Glomerular visceral epithelial cell (primary cell): ENCODE data around the gene NEK6.
"Not testable (repeated sequence)": the region's sequence is repeated elsewhere in the genome, so short reads cannot be mapped to it uniquely, and the experiment has no call there.

Experiments used
- DNase-seq: peaks from one replicate; pipeline ENCODE4 v3.0.0-alpha.2; 2016; ENCODE audit errors: extremely low spot score

NEK6 gene

DNA sequence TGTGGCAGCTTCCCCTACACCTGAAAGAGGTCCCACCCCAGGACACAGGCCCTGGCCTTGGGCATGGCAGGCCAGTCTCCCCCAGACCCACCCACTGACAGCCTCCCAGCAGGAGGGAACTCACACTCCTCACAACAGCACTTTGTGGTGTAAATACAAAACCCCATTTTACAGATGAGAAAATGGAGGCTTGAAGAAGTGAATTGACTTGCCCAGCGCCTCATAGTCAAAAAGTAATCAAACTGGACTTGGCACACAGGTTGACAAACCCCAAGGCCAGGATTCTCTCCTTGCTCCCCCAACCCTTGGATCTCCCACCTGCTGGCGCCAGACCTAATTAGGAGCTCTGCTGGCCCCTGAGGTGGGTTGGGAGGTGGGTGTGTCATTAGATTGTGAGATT is 29.2 kb upstream of the NEK6 start:
- no peak for DNase-seq

DNA sequence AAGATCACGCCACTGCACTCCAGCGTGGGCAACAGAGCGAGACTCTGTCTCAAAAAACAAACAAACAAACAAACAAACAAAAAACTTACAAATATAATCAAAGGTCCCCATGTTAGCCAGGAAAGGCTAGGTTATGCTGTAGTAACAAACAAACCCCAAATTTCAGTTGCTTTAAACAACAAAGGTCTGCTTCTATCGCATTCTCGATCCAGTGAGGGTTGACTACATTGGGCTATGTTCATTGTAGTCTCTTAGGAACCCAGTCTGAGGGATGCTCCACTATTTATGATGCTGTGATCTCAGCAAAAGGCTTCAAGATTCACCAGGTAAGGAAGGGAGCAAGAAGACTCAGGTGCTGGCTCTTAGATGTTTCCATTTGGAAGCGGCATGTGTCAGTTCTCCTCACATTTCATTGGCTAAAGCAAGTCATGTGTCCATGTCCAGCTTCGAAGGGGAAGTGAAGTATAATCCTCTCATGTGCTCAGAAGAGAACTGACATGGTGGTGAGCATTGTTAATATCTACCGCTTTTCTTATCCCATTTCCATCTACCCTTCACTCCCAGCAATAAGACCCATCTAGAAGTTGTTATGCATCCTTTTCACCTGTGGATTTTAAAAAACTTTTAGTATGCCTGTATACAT is 26.5 kb upstream of the NEK6 start:
- no peak for DNase-seq

DNA sequence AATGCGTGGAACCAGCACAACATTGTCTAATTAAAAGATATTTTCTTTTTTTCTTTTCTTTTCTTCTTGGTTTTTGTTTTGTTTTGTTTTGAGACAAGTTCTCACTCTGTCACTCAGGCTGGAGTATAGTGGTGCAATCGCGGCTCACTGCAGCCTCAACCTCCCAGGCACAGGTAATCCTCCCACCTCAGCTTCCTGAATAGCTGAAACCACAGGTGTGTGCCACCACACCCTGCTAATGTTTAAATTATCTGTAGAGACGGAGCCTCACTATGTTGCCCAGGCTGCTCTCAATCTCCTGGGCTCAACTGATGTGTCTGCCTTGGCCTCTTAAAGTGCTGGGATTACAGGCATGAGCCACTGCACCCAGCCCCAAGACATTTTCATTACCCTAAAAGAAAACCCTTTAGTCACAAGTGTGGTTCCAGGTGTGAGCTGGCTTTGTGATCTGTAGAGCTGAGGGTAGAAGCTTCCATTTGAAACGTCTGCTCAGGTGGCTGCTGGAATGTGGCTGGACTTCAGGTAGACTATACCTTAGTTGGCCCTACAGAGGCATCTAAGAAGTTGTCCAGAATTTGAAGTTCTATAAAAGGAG is 19.1 kb upstream of the NEK6 start:
- DNase-seq, result no peak

DNA sequence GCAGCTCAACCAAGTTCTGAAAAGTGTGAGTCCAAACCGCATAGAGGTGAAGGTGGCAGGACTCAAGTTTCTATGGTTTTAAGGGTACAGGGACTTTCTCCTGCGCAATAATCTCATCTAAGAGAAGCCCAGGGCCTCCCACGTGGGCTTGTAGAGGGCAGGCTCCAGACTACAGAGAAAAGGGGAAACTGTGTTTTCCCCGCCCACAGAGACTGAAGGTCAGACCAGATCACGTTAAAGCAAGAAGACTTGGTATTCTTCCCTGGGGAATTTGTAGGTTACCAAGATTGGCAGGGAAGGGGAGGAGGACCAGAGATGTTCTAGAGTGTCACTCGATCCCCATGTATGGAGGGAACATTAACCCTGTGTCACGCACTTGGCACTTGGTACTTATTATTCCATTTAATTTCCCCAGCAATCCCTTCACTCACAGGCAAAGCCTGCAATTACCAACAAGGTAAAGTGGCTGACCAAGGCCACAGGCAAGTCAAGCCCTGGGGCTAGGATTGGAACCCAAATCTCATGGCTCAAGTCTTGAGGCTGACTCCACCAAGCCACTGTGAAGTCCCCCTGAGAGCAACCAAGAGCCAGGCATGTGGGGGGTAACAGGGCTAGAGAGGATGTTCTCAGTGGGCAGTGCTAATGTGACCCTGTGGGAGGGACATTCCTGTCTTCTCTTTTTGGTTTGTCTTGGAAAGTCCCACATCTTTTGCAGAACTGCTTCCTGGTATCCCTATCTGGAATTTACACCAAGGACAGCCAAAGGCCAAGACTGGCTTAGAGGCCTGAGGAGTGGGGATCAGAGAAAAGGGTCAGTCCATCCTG is 18.3 kb upstream of the NEK6 start:
- DNase-seq, result no peak

DNA sequence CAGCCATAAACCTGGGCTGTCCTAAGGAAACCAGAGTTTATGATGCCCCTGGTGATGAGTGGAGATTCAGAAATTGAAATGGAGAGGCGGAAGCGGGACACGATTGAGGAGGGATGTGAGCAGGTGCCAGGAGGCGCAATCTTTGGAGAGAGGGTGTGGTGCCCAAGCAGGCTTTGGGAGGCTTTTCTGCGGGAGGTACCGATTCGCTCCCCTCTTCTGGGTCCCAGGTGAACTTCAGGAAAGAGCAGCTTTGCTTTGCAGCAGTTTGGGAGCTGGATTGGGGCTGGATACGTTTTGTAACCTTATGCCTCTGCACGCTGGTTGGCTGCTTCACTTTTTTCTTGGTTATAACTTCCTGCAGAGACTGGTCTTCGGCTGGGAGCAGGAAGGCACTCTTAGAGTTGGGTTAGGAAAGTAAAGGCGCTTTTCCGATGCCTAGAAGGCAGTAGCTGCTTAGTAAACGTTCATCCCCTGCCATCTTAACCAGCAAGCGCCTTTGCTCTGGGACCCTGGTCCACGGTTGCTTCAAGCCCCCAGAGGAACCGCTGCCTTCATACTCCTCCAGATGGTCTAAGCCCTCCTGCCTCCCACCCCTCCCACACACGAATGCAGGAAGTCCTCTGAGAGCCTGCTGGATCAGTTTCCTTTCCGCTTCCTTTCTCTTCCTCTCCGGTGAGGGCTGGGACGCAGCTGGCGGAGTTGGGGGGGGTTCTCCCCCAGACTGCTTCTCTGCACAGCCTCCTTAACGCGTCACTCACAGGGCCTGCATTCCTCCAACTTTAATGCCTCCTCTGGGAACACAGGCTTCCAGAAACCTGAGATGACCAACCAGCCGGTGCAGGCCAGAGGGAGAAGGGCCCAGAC is 15.2 kb upstream of the NEK6 start:
- no peak for DNase-seq

DNA sequence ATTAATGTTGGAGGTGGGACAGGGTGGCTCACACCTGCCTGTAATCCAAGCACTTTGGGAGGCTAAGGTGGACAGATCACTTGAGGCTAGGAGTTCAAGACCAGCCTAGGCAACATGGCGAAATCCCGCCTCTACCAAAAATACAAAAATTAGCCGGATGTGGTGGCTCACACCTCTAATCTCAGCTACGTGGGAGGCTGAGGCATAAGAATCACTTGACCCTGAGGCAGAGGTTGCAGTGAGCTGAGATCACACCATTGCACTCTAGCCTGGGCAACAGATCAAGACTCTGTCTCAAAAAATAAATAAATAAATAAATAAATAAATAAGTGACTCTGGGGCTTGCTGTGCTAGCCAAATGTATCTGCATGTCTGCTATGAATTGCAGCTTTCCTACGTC is 10.4 kb upstream of the NEK6 start:
- not testable (repeated sequence) for DNase-seq

DNA sequence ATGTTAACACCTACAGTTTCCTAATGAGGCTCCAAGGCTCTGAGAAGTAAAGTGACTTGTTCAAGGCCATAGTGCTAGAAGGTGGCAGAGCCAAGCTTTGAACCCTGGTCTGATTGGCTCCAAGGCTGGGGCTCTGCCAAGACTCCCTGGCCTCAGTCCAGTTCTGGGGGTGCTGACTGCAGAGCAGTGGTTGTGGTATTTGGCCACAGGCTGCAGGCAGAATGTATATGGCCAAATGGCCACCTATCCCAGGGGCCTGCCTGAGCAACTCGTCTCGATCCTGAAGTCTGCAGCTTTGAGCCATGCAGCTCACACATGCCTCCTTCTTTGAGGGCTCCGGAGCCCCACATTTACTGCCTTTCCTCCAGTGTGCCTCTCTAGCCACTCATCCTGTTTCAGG is 9.7 kb upstream of the NEK6 start:
- DNase-seq, result peak; percentile 48

DNA sequence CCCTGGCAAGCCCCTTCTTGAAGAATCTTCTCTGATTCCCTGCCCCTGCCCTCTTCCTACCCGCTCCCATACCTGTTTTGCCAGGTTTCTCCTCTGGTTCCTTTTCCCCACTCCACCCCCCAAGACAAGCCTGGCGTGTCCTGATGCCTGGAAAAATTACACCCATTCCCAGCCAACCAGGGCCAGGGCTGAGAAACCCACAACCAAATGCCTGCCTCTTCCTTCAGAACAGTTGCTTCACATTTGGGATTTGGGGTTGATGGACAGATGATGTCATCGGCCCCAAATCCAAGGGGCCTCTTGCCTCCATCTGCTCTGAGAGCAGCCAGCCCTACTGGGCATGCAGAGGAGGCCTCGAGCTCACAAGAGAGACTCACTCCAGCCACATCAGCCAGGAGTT is 8.8 kb upstream of the NEK6 start:
- no peak for DNase-seq

DNA sequence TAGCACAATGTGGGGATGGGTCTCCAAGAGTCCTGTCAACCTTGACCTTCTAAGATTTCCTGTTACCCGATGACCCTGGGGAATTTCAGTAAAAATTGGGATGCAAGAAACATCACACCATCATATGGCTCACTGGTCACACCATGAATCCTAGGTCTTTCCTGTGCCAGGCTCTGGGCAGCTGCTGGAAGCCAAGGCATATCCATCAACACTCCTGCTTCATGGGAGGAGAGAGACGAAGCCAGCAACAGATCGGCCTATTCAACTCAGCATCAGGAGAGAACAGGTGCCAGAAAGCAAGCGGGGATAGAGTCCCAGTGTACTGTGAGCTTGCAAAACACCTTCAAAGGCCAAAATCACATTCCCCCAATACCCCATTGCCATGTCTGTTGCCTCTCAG is 6.5 kb upstream of the NEK6 start:
- DNase-seq, result no peak

DNA sequence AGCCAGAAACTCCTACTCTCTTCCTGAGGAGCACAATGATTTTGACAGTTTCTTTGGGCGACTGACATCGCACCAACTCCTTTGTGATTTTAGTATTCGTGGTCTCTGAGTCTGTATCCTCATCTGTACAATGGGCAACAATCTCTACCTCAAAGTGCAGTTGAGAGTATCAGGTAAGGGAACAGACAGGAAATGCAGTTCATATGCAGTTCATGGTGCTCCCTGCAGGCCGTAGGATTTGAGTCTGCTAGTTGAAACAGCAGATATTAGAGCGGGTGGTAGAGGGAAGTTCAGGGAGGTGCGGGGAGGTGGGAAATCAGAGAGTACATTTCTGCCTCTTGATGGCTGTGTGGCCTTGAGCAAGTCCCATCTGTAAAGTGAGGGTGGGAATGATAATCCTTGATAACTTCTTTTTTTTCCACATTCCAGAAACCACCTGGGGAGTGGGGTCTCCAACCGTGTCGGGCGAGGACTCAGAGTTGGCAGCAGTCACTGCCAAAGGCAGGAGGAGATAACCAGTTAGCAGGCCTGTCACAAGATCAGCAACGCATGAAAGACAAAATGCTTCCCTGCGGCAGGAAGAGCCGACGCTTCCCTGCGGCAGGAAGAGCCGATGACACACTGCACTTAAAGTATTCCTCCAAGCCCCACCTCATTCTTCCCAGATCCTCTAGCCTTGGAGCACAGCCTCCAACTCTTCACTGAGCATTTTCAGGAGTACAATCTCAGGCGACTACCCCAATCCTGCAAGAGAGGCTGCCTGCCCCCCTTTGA is 6.0 kb upstream of the NEK6 start:
- DNase-seq, result peak; percentile 86

DNA sequence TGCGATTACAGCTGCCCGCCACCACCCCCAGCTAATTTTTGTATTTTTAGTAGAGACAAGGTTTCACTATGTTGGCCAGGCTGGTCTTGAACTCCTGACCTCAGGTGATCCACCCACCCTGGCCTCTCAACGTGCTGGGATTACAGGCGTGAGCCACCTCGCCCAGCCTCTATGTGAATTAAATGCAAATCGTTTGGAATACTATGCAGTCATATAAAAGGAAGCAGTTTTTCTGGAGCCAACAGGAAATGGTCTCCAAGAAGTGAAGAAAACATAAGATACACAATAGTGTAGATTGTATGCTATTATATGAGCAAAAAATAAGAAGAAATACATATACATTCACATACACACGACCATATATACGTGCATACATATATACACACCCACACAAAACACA is 4.9 kb upstream of the NEK6 start:
- not testable (repeated sequence) for DNase-seq

DNA sequence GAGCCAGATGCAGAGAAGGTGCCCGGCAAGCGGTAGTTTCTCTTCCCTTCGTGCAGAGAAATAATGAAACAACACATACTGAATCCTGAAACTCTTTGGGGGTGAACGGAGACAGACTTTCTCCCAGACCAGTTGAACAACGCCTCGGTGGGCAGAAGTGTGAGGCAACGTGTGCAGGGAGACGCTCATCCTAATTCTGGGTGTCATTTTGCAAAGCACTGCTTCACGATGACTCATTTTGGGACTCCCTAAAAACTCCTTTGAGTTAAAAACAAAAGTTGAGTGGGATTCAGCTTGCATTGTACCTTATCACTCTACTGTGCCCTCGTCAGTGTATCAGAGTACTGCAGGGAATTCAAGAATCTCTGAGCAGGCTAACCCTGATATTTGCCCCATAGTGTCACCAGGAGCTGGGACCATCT is 3.5 kb upstream of the NEK6 start:
- DNase-seq, result no peak

DNA sequence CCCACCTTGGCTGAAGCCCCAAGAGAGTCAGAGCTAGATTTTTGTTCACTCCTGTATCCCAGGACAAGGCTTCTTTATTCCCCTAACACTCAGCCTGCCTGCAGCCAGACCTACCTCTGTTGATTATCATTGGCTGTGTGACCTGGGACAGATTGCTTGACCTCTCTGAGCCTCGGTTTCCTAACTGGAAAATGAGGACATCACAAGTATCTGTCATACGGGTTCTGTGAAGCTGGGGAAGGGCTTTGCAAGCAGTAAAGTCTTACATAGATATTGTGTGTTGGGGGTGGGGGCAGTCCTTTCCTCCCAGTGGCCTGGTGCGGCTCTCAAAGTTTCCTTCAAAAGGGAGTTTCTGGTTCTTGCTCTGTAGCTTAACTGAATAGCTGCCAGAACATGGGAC is 2.5 kb upstream of the NEK6 start:
- DNase-seq, result no peak

DNA sequence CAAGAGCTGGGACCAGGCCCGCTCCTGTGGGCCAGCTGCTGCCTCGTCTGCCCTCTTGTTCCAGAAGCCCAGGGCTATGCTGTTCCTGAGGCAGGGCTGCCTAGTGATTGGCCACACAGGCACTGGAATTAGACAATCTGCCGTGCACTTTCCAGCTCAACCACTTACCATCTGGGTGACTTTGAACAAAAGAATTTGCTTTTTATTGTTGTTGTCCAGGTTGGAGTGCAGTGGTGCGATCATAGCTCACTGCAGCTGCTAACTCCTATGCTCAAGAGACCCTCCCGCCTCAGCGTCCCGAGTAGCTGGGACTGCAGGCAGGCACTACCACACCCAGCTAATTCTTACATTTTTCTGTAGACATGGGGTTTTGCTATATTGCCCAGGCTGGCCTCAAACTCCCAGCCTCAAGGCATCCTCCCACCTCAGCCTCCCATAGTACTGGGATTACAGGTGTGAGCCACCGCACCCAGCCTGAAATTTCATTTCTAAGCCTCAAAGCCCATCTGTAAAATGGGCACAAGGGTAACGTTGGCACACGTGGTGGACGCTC is 1.2 kb upstream of the NEK6 start:
- peak; percentile 96 for DNase-seq

DNA sequence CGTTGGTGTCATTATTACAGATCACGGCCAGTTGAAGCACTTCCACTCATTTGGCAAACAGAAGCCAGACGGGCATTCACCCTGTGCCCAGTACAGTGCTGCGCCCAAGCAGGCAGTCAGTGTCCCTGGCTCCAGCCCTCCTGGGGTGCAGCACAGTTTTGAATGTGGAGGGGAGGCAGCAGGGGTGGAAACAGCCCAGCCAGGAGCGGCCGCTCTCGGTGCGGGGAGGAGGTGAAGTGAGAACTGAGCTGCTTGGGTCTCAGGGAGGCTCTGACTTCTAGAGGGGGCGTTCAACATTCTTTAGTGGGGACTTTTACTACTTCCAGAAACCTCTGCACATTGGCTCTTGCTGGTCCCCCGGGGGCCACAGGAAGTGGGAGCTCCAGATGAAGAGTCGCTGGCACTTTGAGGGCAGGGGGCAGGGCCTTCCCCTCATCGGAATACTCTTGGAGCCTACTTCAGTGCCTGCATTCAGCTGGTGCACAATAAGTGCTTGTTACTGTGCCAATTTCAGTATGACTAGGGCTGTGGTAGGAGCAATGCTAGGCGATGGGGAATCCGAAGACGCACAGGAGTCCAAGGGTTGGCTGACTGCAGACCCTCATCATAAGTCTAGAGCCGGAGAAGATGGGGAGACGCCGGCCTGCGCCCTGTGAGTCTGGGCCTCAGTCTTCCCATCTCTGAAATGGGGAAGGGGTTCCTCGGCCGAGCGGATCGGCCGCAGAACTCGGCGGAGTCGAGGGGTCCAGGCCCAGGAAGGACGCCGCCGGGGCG is 492 bp upstream of the NEK6 start:
- peak; percentile 54 for DNase-seq

DNA sequence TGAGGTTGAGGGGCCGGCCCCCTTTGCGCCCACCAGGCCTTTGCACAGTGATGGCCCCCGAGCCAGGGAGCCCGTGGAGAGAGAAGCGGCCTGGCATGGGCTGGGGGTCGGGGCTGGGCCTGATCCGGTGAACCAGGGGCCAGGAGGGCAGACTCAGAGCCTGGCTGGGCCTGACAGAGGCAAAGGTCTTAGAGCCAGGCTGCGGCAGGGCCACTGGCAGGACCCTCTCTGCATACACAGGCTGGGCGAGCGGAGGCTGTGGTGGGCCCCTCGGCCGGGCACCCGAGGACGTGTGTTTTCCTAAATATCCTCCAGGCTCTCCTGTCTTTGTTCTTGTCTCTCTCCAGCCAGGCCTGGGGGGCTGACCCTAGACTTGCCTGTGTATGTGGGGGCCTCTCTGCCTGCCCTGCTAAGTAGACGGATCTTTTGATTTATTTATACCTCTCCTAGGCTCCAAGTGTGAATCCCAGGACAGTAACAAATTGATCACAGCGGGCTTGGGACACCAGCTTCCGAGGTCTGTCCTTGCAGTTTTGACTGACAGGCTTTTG is 933 bp downstream of the NEK6 start:
- DNase-seq, result no peak

DNA sequence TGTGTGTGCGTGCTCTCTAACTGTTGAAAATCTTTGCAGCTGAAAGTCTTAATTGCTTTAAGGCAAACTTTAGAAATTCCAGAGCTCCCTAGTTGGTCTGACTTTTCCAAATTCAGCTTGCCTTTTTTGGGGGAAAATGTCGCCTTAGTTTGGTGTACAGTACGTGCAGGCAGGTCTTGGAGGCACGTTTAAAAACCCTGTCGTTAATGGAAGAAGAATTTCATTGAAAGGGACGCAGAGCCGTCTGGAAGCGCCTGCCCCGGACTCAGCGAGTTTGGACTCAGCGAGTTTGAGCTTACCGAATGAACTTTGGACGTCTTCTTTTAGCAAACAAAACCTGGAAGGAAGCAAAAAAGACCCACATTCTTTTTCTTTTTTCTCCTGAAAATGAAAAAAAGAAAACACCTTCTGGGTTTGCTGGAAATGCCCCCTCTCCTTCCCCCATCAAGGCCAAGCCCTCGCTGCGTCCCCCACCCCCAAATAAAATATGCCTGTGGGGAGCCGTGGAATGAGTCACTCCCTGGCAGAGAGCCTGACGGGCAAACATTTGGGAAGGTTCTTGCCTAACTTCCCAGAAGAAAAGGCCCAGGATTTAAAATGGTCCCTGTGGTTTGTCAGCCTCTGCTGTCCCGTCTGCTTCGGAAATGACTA is 1.5 kb downstream of the NEK6 start:
- DNase-seq, result peak; percentile 87

DNA sequence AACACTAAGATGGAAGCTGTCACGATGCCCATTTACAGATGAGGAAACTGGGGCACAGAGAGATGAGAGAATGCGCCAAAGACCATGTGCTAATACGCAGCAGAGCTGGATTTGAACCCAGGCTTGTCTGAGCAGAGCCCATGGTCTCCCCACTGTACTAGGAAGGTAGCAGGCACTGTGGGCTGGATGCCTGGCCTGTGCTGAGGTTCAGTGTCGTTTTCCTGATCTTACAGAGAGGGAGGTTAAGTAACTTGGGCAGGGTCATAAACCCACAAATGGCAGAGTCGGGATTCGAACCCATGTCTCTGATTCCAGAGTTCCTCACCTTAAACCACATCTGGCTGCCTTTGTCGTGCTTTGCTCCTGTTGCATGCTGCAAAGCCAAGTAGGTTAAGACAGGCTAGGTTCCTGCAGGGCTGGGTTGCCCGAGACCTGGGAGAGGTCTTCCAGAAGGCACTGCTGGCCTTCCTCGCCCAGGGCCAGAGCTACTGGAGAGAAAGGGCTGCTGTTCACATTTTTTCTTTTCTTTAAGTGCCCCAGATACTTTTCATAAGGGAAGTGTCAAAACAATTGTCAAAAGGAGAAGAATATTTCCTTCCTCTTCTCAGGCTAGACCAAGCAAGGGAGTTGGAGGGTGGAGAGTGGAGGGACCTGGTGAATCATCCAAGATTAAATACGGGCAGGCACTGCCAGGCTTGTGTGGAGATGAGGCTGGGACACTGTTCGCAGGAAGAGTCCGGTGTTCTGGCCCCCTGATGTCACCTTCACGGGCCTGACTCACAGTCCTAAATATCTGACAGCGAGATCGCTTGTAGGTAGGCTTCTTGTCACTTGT is 3.2 kb downstream of the NEK6 start:
- DNase-seq, result peak; percentile 77
